HG03469 (cell line): Measurements from ENCODE around the gene GPR143.
A peak's percentile ranks its signal among the peaks of the same experiment; 100 is the strongest.

Experiments
- ATAC-seq: cut with Tn5 transposase; IDR thresholded peaks from one replicate; pipeline ENCODE4 v1.9.1; 2021; ENCODE audit warnings: mild to moderate bottlenecking, moderate library complexity, moderate number of reproducible peaks; ENCODE audit not compliant: unreplicated experiment

The GPR143 gene

GRCh38 chrX:9710332-9710731, 55.3 kb downstream of the GPR143 start:
- no peak for ATAC-seq

GRCh38 chrX:9708923-9709553, 56.6 kb downstream of the GPR143 start:
- peak; percentile 91 for ATAC-seq

GRCh38 chrX:9708086-9708485, 57.6 kb downstream of the GPR143 start:
- ATAC-seq, result no peak

GRCh38 chrX:9707306-9708033, 58.2 kb downstream of the GPR143 start:
- ATAC-seq, result no peak

- ATAC-seq, result no peak
Measured at GRCh38 chrX:9706421-9706820, 59.2 kb downstream of the GPR143 start.

GRCh38 chrX:9704876-9705465, 60.7 kb downstream of the GPR143 start:
- ATAC-seq, result no peak

GRCh38 chrX:9703406-9703805, 62.2 kb downstream of the GPR143 start:
- no peak for ATAC-seq

GRCh38 chrX:9701790-9702189, 63.9 kb downstream of the GPR143 start:
- ATAC-seq, result no peak

GRCh38 chrX:9700555-9700954, 65.1 kb downstream of the GPR143 start:
- ATAC-seq, result no peak

- ATAC-seq, result no peak
Measured at GRCh38 chrX:9698576-9698975, 67.1 kb downstream of the GPR143 start.

GRCh38 chrX:9693307-9694001, 72.2 kb downstream of the GPR143 start:
- ATAC-seq, result no peak

- ATAC-seq, result no peak
Measured at GRCh38 chrX:9690046-9690445, 75.6 kb downstream of the GPR143 start.

- ATAC-seq, result no peak
Measured at GRCh38 chrX:9688833-9689232, 76.8 kb downstream of the GPR143 start.

- no peak for ATAC-seq
Measured at GRCh38 chrX:9687899-9688298, 77.7 kb downstream of the GPR143 start.

- no peak for ATAC-seq
Measured at GRCh38 chrX:9683350-9683749, 82.3 kb downstream of the GPR143 start.

GRCh38 chrX:9682861-9683260, 82.8 kb downstream of the GPR143 start:
- ATAC-seq, result no peak

GRCh38 chrX:9682456-9682855, 83.2 kb downstream of the GPR143 start:
- ATAC-seq, result no peak

GRCh38 chrX:9681422-9681821, 84.2 kb downstream of the GPR143 start:
- ATAC-seq, result no peak

GRCh38 chrX:9681011-9681410, 84.6 kb downstream of the GPR143 start:
- no peak for ATAC-seq

- no peak for ATAC-seq
Measured at GRCh38 chrX:9678215-9678965, 87.3 kb downstream of the GPR143 start.
